22Rv1 (cell line): Measurements from ENCODE around the gene DEUP1.

Source experiments
- ZFX ChIP-seq: fragments of 450-650 bp; IDR thresholded peaks from 2 replicates; pipeline ENCODE4 v1.6.1; 2017; ENCODE audit warnings: antibody characterized with exemption, borderline replicate concordance
- TF ChIP-seq, protein P1 (sequence below): fragments of 450-650 bp; IDR thresholded peaks from 2 replicates; pipeline ENCODE4 v1.5.1; 2017; ENCODE audit warnings: mild to moderate bottlenecking

DNA sequence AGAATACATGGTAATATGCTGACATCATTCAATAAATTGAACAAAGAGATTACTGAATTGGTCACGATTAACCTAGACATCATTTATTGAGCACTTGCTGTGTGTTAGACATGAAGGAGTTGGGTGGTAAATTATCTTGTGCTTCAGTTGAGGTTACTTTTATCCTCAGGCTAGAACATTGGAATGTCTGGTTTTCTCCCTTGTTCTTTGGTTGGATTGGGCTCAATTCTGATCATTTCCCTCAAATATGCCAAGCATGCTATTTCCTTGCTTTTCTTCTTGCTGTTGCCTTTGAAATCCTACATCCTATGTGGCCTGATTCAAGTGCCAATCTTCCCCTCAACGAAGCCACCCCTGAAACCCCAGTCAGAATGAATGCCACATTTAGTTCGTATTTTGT lies 65.8 kb downstream of the DEUP1 start:
- TF ChIP-seq, protein P1, sequence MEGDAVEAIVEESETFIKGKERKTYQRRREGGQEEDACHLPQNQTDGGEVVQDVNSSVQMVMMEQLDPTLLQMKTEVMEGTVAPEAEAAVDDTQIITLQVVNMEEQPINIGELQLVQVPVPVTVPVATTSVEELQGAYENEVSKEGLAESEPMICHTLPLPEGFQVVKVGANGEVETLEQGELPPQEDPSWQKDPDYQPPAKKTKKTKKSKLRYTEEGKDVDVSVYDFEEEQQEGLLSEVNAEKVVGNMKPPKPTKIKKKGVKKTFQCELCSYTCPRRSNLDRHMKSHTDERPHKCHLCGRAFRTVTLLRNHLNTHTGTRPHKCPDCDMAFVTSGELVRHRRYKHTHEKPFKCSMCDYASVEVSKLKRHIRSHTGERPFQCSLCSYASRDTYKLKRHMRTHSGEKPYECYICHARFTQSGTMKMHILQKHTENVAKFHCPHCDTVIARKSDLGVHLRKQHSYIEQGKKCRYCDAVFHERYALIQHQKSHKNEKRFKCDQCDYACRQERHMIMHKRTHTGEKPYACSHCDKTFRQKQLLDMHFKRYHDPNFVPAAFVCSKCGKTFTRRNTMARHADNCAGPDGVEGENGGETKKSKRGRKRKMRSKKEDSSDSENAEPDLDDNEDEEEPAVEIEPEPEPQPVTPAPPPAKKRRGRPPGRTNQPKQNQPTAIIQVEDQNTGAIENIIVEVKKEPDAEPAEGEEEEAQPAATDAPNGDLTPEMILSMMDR, result no peak
- no peak for TF ChIP-seq ZFX
